CD1c-positive myeloid dendritic cell (primary cell): ENCODE results near the gene PLPPR5.
"Not testable (repeated sequence)": the region's sequence is repeated elsewhere in the genome, so short reads cannot be mapped to it uniquely, and the experiment has no call there.

Experiments used
- DNase-seq: peaks from one replicate; pipeline ENCODE4 v3.0.0-alpha.2; 2016; ENCODE audit errors: extremely low spot score

The PLPPR5 gene, protein sequence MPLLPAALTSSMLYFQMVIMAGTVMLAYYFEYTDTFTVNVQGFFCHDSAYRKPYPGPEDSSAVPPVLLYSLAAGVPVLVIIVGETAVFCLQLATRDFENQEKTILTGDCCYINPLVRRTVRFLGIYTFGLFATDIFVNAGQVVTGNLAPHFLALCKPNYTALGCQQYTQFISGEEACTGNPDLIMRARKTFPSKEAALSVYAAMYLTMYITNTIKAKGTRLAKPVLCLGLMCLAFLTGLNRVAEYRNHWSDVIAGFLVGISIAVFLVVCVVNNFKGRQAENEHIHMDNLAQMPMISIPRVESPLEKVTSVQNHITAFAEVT

DNA sequence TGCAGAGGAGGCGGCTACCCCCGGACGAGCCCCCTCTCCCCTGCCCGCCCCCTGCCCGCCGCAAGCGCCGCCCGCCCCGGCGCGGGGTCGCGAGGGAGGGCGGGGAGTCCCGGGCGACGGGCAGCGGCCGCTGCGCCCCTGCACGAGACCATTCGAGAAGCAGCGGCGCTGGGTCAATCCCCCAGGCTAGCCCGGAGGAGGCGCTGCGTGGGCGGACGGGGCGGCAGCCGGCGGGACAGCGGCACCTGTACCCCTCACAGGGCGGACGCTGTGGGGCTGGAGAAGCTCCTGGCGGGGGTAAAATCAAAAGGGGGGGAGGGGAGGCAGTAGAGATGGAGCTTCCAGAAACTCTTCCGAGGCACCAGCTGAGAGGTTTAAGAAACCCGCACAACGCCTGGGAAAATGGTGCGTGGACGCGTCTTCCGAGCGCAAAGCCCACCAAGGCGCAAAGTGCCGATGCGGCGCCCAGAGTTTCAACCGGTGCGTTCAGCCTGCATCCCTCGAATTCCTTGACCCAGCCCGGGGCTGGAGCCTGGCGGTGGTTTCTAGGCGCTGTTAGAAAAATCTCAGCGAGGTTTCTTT is at the start of gene PLPPR5:
Gene PLPPR5 (minus strand): TSS at position 1 of the 582 bp plus-strand sequence. CDS start 190 bp downstream, outside the sequence.
- no peak for DNase-seq

DNA sequence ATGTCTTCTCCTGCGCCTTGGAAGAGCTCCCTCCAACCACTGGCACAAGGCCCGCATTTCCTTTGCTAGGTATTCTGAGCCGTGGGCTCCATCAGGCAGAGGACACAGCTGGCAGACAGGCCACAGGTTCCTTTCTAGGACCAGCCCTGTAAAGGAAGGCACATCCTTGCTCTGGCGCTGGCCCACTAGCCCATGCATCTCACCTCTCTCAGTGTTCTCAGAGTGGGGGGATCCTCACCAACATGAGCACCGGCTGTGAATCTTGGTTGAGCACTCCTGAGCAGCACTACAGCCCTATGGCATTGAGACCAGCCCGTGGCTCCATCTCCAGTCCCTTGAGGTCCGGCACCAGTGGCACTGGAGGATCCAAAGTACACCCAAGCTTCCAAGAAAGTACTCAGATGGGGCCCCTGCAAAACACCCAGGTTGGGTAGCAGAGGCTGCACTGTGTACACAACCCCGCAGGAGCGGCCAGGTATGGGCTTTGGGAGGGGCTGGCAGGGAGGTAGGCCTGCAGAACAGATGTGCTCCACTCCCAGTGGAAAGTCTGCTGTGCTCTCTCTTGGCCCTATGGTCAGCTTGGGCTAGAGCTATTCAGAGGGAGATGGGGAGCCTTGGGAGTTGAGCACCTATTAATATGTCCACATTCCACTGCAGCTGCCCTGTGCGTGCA is 47.1 kb upstream of the PLPPR5 start:
- no peak for DNase-seq

DNA sequence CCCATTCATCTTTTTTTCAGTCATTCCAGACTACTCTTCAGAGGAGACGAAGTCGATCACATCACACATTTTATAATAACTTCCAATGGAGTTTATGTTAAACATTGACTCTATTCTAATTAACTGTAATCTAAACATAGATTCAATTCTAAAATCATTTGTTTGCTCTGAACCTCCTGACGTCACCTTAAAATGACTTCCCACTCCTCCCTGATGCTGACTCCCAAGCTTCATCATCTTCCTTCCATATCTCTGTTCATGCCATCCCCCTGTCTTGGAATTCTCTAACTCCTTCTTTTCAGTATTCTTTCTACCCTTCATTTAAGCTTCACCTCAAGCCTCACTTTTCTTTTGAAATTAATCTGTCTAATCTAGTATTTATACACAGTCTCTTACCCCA is 45.1 kb upstream of the PLPPR5 start:
- DNase-seq, result no peak

DNA sequence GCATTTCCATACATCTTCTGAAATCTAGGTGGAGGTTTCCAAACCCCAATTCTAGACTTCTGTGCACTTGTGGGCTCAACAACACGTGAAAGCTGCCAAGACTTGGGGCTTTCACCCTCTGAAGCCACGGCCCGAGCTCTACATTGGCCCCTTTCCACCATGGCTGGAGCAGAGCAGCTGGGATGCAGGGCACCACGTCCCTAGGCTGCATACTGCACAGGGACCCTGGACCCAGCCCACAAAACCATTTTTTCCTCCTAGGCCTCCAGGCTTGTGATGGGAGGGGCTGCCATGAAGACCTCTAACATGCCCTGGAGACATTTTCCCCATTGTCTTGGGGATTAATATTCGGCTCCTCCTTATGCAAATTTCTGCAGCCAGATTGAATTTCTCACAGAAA is 32.1 kb upstream of the PLPPR5 start:
- DNase-seq, result not testable (repeated sequence)

DNA sequence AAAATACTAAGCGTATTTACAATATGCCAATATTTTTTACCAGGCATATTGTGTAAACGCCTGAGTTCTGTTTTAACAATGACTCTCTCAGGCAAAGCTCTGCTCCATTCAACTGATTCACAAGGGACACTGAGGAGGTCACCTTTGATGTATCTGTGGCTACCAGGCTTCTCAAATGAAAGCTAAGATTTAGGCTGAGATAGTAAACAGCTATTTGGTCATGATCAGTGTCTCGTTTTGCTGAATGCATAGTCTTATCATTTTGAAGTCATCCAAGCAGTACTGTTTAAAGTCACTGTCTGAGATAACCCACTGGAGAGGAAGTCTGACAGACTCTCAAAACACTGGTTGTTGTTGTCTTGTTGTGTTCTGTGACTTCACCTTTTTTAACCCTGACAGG is 13.7 kb upstream of the PLPPR5 start:
- DNase-seq, result no peak

DNA sequence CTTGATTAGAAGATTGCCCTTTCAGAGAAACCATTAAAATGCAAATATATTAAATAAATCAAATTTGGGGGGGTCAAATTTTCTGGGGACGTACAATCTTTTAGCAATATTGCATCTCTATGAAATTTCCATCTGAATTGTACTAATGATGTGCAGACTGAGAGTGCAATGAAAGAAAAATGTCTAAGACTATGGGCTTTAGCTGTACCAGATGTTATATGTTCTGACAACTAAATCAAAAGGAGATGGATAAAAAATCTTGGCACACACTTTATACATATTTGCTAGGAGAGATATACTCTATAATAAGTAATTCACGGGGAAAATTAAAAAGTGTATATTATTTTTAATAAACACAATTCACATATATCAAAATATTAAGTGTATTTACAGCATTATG is 13.0 kb upstream of the PLPPR5 start:
- DNase-seq, result no peak

DNA sequence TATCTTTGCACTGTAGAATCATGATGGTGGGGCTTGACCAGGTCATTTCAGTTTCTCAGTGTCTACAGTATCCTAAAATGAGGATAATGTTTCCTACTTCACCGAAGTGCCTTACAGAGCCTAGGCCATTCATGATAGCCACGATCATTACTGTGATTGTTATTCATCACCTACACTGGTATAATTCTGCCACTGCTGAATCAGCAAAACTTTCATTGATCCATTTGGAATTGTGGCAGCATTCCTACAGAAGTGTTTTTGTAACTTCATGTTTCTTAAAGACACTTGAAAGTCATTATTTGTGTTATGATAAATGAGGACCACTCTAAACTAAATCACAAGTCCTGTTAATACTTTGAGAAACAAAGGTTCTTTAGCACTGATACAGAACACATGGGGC is 6.0 kb upstream of the PLPPR5 start:
- no peak for DNase-seq

DNA sequence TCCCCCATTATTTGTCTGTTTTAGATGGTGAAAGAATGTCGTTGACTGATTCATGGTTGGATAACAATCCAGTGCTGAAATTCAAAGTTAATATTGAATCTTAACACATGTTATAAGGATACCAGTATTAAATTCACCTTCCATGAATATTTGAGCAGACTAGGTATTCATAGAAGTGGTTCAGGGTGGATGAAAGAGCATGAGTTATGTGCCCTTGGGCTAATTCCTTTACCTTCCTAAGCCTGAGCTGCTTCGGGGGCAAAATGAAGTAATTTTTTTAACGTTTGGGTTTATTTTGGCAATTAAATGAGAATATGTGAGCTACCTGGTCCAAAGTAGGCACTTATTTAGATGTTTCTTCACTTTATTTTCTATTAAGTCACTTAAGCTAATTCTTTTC is 2.7 kb upstream of the PLPPR5 start:
- DNase-seq, result no peak

DNA sequence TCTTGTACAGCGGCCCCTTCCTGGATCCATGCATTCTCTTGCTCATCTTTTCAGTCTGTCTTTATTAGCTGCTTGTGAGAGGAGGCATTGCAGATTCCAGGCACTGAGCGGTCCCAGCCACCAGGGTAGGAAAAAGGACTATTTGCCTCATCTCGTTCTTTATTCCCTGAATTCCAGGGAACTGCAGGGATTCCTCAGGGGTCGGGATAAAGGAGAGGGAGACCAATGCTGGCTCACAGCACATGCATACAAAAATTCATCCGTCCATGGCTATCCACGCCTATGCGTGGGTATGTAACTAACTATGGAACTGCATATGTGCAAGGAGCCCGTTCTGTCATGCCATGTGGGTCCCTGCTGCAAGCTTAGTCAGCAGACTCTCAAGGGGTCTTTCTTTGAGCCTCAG is 879 bp upstream of the PLPPR5 start:
- no peak for DNase-seq

DNA sequence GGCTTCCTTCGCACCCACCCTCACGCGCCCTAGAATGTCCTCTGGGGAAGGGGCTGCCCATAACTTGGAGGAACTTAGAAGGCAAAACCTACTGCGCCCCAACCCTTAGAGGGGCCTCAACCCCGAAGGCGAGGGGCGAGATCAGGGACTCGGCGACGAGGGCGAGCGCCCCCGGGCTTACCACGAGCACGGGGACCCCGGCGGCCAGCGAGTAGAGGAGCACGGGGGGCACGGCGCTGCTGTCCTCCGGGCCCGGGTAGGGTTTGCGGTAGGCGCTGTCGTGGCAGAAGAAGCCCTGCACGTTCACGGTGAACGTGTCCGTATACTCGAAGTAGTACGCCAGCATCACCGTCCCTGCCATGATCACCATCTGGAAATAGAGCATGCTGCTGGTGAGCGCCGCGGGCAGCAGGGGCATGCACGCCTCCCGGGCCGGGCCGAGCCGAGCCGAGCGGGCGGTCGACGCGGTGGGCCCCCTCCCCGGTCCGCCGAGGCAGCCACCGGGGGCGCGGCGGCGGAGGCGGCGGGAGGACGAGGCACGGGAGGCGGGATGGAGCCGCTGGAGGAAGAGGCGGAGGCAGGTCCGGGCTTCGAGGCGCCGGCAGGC is 304 bp downstream of the PLPPR5 start:
- DNase-seq, result no peak

DNA sequence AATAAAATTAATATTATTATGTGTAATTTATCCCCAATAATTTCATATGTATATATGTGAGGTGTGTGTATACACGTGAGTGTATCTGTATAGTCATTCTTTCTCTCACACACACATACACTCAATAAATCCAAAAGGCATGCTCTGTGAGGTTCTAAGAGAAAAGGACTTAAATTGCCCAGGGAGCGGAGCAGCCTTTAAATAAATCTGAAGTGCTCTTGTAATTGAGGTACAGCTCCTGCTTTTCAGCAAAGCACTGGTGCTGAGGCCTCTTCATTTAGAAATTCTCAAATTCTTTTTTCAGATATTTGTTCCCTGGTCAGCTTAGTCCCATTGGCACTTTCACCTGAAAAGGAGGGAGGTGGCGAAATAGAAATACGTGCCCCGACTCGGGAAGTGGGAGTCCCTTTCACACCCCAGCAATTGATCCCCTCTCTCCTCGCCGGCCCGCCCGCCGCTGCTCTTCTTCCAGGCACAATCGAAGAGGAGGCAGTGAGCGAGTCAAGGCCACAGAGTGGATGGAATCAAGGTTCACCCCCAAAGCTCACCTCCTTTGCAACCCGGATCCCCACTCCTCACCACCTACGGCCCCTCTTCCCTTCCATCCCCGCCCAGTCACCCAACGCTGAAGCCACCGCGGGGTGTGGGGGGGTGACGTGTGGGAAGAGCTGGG is 944 bp downstream of the PLPPR5 start:
- DNase-seq, result no peak

DNA sequence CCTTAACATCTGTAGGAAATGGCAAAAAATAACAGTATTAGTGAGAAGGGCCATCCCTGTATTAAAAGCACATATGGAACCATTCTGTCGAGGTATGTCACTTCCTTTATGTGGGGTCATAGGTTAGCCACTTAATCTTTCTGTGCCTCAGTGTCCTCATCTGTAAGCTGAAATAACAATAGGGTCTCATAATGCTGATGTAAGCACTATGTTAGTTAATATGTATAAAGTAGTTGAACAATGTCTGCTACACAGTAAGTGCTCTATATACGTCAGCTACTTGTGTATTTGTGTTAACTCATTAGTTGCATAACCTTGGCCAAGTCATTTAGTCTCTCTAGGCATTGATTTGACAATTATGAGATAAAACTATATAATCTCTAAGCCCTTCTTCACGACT is 11.8 kb downstream of the PLPPR5 start:
- DNase-seq, result no peak

DNA sequence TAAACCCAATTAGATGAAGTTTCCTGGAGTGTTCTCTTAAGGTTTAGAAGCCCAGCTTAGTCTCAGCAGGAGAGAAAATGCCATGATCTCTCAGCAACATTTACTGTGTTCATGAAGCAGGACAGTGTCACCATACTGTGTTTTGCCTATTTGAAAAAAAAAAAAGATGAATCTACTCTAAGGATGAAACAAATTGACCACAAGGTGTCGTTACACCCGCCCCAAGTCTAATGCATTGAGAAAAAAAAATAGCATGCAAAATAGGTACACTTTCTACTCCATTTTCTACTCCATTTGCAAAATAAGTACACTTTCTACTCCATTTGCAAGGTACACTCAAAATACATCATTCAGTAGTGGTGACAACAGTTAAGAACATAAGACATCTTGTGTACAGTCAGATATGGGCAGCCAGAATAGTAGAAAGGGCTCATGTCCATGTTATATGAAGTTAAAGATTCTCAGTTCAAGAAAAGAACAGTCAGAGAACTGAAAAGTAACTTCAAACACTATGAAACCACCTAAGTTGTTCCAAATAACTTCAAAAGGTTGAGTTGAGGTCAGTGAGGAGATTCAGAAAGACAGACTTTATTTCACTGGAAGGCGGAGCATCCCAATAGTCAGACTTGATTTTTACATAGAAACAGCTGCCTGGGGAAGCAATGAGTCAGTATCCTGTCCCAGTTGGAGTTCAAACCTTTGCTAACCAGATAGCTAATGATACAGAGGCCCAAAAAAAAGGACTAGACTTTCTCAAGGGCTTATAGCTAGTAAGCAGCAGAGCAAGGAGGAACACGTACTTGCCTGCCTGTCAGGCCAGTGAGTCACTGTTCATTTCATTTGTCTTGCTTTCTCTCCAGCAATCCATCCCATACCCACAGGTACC is 13.3 kb downstream of the PLPPR5 start:
- no peak for DNase-seq

DNA sequence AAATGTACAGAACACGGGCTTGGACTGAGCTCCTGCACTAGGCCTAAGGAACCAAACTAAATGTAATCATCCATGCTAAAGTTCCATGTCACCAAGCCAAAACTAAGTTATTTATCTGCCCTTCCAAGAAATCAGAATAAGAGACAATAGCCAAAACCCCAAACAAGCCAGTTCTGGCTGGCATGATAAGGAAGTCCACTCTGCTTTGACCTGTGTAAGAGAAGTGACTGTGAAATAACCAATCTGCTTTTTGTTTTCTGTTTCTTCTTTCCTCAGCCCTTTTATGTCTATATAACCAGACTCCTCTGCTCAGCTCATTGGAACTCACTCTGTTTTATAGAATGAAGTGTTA is 15.1 kb downstream of the PLPPR5 start:
- DNase-seq, result no peak

DNA sequence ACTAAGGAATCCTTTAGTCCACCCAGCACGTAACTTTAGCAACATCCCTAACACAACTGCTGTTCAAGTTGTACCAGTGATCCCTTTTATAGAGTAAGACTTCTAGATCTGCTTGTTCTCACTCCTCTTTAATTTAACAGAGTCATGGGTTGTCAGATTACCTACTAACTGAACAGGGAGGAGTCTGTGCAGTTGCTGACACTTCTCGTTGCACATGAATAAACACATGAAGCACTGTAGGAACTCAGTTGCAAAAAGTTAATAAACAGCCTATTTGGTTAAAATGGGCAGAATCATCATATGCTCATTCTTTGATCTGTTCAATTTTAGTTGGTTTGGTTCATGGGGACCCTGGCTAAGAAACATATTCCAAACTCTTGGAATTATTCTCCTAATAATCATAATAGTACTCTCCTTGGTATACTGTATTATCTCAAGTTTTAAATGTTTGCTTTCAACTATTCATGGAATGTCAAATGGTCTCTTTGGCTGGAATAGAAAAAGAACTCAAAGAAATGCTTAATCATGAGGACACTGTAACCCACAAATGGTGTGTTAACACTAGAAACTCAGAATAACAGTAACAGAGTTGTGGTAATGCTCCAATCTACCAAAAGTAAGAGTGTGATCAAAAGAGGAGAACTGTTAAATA is 15.6 kb downstream of the PLPPR5 start:
- no peak for DNase-seq

DNA sequence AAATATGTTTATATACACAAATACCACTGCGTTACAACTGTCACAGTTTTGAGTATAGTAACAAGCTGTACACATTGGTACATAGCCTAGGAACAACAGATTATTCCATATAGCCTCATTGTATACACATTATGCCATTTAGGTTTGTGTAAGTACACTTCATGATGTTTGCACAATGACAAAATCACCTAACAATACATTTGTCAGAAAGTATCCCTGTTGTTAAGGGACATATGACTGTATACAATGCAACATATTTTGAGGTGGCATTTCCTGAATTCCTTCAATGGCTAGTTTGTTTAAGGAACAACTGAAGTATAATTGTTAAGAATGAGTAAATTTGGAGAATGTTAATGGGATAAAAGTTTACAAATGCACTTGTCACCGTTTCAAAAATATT is 19.0 kb downstream of the PLPPR5 start:
- no peak for DNase-seq

DNA sequence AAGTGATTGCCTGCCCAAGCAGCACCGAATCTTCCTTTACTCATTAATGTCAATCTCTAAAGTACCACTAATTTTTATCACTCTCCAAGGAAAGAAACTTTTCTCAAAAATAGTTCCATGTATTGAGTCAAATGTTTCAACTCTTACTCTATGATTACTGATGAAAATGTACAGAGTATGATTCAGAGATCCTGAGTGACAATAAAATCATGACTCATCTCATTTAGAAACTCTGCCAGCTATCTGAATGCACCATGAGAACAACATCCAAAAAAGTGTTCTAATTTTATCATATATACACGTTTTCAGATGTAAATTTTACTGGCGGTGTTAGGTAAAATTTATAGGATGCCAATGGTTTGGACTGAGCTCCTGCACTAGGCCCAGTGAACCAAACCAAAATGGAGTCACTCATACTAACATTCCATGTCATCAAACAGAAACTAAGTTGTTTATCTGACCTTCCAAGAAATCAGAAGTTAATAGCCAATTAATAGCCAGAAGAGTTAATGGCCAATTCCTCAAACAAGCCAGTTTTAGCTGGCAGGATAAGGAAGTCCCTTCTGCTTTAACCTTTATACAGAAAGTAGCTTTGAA is 22.6 kb downstream of the PLPPR5 start:
- DNase-seq, result no peak

DNA sequence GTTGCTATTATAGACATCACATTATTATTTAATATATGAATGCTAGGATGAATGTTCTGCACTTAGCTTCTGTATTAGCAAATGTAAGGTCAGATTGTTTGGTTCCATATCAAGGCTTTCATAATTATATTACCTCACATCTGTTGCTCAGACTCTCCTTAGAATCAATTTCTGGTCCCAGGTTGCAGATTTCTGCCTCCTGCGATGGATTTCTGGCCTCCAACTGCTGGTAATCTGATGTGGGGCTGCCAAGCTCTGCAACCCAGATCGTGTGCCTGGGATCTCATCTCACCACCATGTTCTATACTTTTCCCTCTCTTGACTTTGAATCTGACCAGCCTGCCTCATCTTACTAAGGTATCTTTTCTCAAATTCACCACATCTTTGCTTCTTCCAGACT is 25.2 kb downstream of the PLPPR5 start:
- DNase-seq, result no peak

DNA sequence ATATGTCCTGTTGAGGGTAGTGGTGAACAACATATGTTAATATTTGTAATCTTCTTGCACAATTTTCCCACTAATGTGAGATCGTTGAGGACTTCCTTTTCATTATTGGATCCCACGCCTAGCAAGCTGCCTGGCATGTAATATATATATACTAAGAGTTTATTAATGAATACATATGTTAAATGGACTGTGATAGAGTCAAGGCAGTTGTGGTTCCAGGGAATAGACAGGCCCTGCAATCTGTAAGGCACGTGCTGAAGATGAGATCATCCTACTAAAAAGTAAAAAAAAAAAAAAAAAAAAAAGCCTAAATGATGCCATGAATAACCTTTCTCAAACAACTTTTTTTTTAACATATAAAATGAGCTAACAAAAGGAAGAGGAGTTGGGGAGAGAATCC is 28.9 kb downstream of the PLPPR5 start:
- no peak for DNase-seq

DNA sequence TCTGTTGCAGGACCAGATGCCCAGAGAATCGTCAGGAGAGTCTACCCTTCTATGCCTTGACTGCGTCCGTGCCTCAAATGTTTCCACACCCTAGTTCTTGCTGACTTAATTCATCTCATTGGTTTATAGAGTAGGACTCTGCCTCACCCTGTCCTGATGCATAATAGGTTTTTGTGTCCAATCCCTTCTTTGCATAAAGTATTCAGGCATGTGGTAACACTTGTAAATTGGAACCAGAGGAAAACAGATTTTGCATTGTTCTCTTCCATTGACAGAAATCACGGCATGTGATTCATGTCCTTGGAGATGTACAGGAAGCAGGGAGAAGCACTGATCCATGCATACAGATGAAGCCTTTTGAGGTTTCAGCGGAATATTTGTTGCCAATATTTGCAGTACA is 29.5 kb downstream of the PLPPR5 start:
- no peak for DNase-seq
